ENCODE measurements around the gene MAP2.

Gene MAP2

GRCh38 chr2:209534228-209534627 is 110.4 kb downstream of the MAP2 start:
- DNase-seq (ENCODE audit: low read depth), result no peak

GRCh38 chr2:209536363-209536762 is 112.5 kb downstream of the MAP2 start:
- no peak for DNase-seq (ENCODE audit: low read depth)

- DNase-seq (ENCODE audit: low read depth), result no peak
Observed at GRCh38 chr2:209547726-209548125, 123.9 kb downstream of the MAP2 start.

- no peak for DNase-seq (ENCODE audit: low read depth)
Observed at GRCh38 chr2:209549589-209549988, 125.7 kb downstream of the MAP2 start.

GRCh38 chr2:209553913-209554312 is 130.1 kb downstream of the MAP2 start:
- DNase-seq (ENCODE audit: low read depth), result no peak

GRCh38 chr2:209556354-209556961 is 132.6 kb downstream of the MAP2 start:
- no peak for DNase-seq (ENCODE audit: low read depth)

- no peak for DNase-seq (ENCODE audit: low read depth)
Observed at GRCh38 chr2:209560911-209561310, 137.1 kb downstream of the MAP2 start.

GRCh38 chr2:209563453-209563852 is 139.6 kb downstream of the MAP2 start:
- DNase-seq (ENCODE audit: low read depth), result no peak

- DNase-seq (ENCODE audit: low read depth), result no peak
Observed at GRCh38 chr2:209564816-209565215, 141.0 kb downstream of the MAP2 start.

GRCh38 chr2:209565896-209566582 is 142.2 kb downstream of the MAP2 start:
- no peak for DNase-seq (ENCODE audit: low read depth)

- DNase-seq (ENCODE audit: low read depth), result no peak
Observed at GRCh38 chr2:209570194-209570593, 146.3 kb downstream of the MAP2 start.

- DNase-seq (ENCODE audit: low read depth), result no peak
Observed at GRCh38 chr2:209574515-209574914, 150.7 kb downstream of the MAP2 start.

- no peak for DNase-seq (ENCODE audit: low read depth)
Observed at GRCh38 chr2:209577376-209578357, 153.8 kb downstream of the MAP2 start.

- no peak for DNase-seq (ENCODE audit: low read depth)
Observed at GRCh38 chr2:209578394-209579001, 154.7 kb downstream of the MAP2 start.

GRCh38 chr2:209579230-209579749 is 155.4 kb downstream of the MAP2 start:
- no peak for DNase-seq (ENCODE audit: low read depth)

GRCh38 chr2:209581040-209581439 is 157.2 kb downstream of the MAP2 start:
- no peak for DNase-seq (ENCODE audit: low read depth)

GRCh38 chr2:209582281-209582680 is 158.4 kb downstream of the MAP2 start:
- no peak for DNase-seq (ENCODE audit: low read depth)

GRCh38 chr2:209584472-209584871 is 160.6 kb downstream of the MAP2 start:
- DNase-seq (ENCODE audit: low read depth), result no peak

- DNase-seq (ENCODE audit: low read depth), result no peak
Observed at GRCh38 chr2:209584915-209585314, 161.1 kb downstream of the MAP2 start.

GRCh38 chr2:209591021-209591420 is 167.2 kb downstream of the MAP2 start:
- DNase-seq (ENCODE audit: low read depth), result no peak

GRCh38 chr2:209592106-209592505 is 168.3 kb downstream of the MAP2 start:
- DNase-seq (ENCODE audit: low read depth), result no peak

- DNase-seq (ENCODE audit: low read depth), result no peak
Observed at GRCh38 chr2:209593930-209594329, 170.1 kb downstream of the MAP2 start.

All from activated T-helper 1 cell treated with Interleukin-2 at 50 U/mL for 16 hours (primary cell).